ENCODE measurements around the gene KDR. TPM values are rescaled to one million over a fixed set of nuclear protein-coding genes. Genes with fewer than 3 reads are reported as not detected.

KDR gene
- polyA plus RNA-seq, 1 of the 3 experiments (the other 2 are of a cell fraction): not detected

DNA sequence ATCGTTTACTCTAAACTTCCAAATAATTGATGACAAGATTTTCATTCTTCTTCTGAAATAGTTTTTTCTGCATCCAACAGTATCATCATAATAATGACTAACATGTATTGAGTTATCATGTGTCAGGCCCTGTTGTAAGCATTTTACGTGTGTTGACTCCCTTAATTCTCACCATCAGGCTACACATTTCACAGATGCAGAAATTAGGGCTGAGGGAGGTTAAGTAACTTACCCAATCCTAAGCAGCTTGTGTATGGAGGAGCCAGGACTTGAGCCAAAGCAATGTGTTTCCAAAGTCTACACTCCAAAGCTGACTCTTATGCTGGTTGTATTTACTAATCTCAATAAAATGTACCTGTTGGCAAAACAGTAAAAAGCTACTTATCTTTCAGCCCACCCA is 11.2 kb upstream of the KDR start:
- Histone ChIP-seq H3F3A (replicated peaks; ENCODE audit: insufficient read depth) (no peaks in the 10 kb centered on the region), H3K9ac (no peak overlapping the region), H3K36me3 (replicated peaks in 1 of 2; ENCODE audit: control insufficient read depth in 1 of 2, insufficient read depth in 2 of 2, low read length in 1 of 2) (no peaks in the 10 kb centered on the region), H3K4me3 (ENCODE audit: low read depth in 2 of 2, low read length in 1 of 2) (no peak overlapping the region), H3K27me3 (ENCODE audit: insufficient read depth) (no peaks in the 10 kb centered on the region; the same call in 1 of the 2 replicates), H3K79me2 (ENCODE audit: insufficient read depth) (no peaks in the 10 kb centered on the region), H4K20me1 (ENCODE audit: insufficient read depth) (no peaks in the 10 kb centered on the region), H3K27ac (ENCODE audit: low read depth in 2 of 2, low read length in 1 of 2) (no peak overlapping the region), H3K9me3 (no peaks in the 10 kb centered on the region), H2AFZ (ENCODE audit: low read depth) (no peak overlapping the region), H3K4me1 (ENCODE audit: control insufficient read depth in 1 of 2, insufficient read depth in 2 of 2, low read depth in 1 of 2, low read length in 1 of 2) (no peaks in the 10 kb centered on the region), H3K9me2 (no peaks in the 10 kb centered on the region), H3K4me2 (no peak overlapping the region)
- TF ChIP-seq, protein P1, sequence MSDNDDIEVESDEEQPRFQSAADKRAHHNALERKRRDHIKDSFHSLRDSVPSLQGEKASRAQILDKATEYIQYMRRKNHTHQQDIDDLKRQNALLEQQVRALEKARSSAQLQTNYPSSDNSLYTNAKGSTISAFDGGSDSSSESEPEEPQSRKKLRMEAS (IDR thresholded peaks at IDR 0.05; ENCODE audit: low read depth): no peak
- TF ChIP-seq, protein P2, sequence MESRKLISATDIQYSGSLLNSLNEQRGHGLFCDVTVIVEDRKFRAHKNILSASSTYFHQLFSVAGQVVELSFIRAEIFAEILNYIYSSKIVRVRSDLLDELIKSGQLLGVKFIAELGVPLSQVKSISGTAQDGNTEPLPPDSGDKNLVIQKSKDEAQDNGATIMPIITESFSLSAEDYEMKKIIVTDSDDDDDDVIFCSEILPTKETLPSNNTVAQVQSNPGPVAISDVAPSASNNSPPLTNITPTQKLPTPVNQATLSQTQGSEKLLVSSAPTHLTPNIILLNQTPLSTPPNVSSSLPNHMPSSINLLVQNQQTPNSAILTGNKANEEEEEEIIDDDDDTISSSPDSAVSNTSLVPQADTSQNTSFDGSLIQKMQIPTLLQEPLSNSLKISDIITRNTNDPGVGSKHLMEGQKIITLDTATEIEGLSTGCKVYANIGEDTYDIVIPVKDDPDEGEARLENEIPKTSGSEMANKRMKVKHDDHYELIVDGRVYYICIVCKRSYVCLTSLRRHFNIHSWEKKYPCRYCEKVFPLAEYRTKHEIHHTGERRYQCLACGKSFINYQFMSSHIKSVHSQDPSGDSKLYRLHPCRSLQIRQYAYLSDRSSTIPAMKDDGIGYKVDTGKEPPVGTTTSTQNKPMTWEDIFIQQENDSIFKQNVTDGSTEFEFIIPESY (IDR thresholded peaks at IDR 0.05; ENCODE audit: borderline replicate concordance, low read depth): no peak
- TF ChIP-seq TEAD4 (IDR thresholded peaks at IDR 0.05; ENCODE audit: borderline replicate concordance, insufficient read depth) (no peak), SMC3 (IDR thresholded peaks at IDR 0.05; ENCODE audit: low read depth, low read length) (no peak), TCF12 (IDR thresholded peaks at IDR 0.05) (no peak), FOXM1 (IDR thresholded peaks at IDR 0.05; ENCODE audit: low read depth) (no peak), TAF1 (IDR thresholded peaks at IDR 0.05; ENCODE audit: borderline replicate concordance, low read depth, low read length) (no peak), POLR2AphosphoS5 (IDR thresholded peaks at IDR 0.05; ENCODE audit: low read depth, low read length) (no peak), NFIC (IDR thresholded peaks at IDR 0.05; ENCODE audit: borderline replicate concordance) (no peak), CHD2 (IDR thresholded peaks at IDR 0.05; ENCODE audit: low read length, partially characterized antibody) (no peak), MXI1 (IDR thresholded peaks at IDR 0.05; ENCODE audit: low read depth, low read length) (no peak), NRF1 (IDR thresholded peaks at IDR 0.05; ENCODE audit: low read depth, low read length) (no peak), FOXJ3 (CRISPR knock-in tag; IDR thresholded peaks at IDR 0.05) (no peak), JUND (IDR thresholded peaks at IDR 0.05) (no peak), GABPA (IDR thresholded peaks at IDR 0.05; ENCODE audit: low read depth) (no peak), MEF2A (IDR thresholded peaks at IDR 0.05; ENCODE audit: borderline replicate concordance, low read depth) (no peak), GATA2 (CRISPR knock-in tag; IDR thresholded peaks at IDR 0.05) (no peak)
- TF ChIP-seq, protein P3, sequence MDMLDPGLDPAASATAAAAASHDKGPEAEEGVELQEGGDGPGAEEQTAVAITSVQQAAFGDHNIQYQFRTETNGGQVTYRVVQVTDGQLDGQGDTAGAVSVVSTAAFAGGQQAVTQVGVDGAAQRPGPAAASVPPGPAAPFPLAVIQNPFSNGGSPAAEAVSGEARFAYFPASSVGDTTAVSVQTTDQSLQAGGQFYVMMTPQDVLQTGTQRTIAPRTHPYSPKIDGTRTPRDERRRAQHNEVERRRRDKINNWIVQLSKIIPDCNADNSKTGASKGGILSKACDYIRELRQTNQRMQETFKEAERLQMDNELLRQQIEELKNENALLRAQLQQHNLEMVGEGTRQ (IDR thresholded peaks at IDR 0.05; ENCODE audit: borderline replicate concordance, low read depth, low read length): no peak
- TF ChIP-seq, protein P4, sequence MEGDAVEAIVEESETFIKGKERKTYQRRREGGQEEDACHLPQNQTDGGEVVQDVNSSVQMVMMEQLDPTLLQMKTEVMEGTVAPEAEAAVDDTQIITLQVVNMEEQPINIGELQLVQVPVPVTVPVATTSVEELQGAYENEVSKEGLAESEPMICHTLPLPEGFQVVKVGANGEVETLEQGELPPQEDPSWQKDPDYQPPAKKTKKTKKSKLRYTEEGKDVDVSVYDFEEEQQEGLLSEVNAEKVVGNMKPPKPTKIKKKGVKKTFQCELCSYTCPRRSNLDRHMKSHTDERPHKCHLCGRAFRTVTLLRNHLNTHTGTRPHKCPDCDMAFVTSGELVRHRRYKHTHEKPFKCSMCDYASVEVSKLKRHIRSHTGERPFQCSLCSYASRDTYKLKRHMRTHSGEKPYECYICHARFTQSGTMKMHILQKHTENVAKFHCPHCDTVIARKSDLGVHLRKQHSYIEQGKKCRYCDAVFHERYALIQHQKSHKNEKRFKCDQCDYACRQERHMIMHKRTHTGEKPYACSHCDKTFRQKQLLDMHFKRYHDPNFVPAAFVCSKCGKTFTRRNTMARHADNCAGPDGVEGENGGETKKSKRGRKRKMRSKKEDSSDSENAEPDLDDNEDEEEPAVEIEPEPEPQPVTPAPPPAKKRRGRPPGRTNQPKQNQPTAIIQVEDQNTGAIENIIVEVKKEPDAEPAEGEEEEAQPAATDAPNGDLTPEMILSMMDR (IDR thresholded peaks at IDR 0.05): no peak
- CTCF ChIA-PET: interaction anchor here (0.7 kb wide), 1 partner anchor 48 kb away, joined by 3 read pairs; no protein-coding TSS in a partner anchor
- no peak for DNase-seq
- POLR2A ChIA-PET: no interaction called here
- 18% methylated on average over 2 of the region's 2 CpGs for WGBS (ENCODE audit: low lambda C conversion rate)

All from SK-N-SH (cell line).